ENCODE data around the gene NCF4.

The NCF4 gene

GRCh38 chr22:36838119-36839030 lies 22.4 kb upstream of the NCF4 start:
- DNase-seq (ENCODE audit: low read depth in 2 of 2) = no peak

- no peak for DNase-seq (ENCODE audit: low read depth in 2 of 2)
Measured at GRCh38 chr22:36839356-36840073, 21.3 kb upstream of the NCF4 start.

GRCh38 chr22:36840106-36840505 lies 20.7 kb upstream of the NCF4 start:
- DNase-seq (ENCODE audit: low read depth in 2 of 2) = no peak

GRCh38 chr22:36846271-36846670 lies 14.5 kb upstream of the NCF4 start:
- no peak for DNase-seq (ENCODE audit: low read depth in 2 of 2)

- no peak for DNase-seq (ENCODE audit: low read depth in 2 of 2)
Measured at GRCh38 chr22:36846949-36847348, 13.9 kb upstream of the NCF4 start.

GRCh38 chr22:36850056-36850455 lies 10.8 kb upstream of the NCF4 start:
- no peak for DNase-seq (ENCODE audit: low read depth in 2 of 2)

- no peak for DNase-seq (ENCODE audit: low read depth in 2 of 2)
Measured at GRCh38 chr22:36850682-36851081, 10.1 kb upstream of the NCF4 start.

- DNase-seq (ENCODE audit: low read depth in 2 of 2) = no peak
Measured at GRCh38 chr22:36852056-36852973, 8.5 kb upstream of the NCF4 start.

GRCh38 chr22:36853407-36854099 lies 7.3 kb upstream of the NCF4 start:
- DNase-seq (ENCODE audit: low read depth in 2 of 2) = peak; percentile 61 to 72

GRCh38 chr22:36855478-36855877 lies 5.3 kb upstream of the NCF4 start:
- no peak for DNase-seq (ENCODE audit: low read depth in 2 of 2)

GRCh38 chr22:36856121-36856791 lies 4.5 kb upstream of the NCF4 start:
- DNase-seq (ENCODE audit: low read depth in 2 of 2) = peak; percentile 91 to 92

- no peak for DNase-seq (ENCODE audit: low read depth in 2 of 2)
Measured at GRCh38 chr22:36856792-36857135, 4.0 kb upstream of the NCF4 start.

- no peak for DNase-seq (ENCODE audit: low read depth in 2 of 2)
Measured at GRCh38 chr22:36858156-36858555, 2.6 kb upstream of the NCF4 start.

GRCh38 chr22:36858966-36859365 lies 1.8 kb upstream of the NCF4 start:
- no peak for DNase-seq (ENCODE audit: low read depth in 2 of 2)

GRCh38 chr22:36860017-36860416 lies 789 bp upstream of the NCF4 start:
- DNase-seq (ENCODE audit: low read depth in 2 of 2) = no peak

GRCh38 chr22:36860438-36860820 lies 377 bp upstream of the NCF4 start:
- DNase-seq (ENCODE audit: low read depth in 2 of 2) = no peak

GRCh38 chr22:36862251-36863242 lies 1.7 kb downstream of the NCF4 start:
- no peak for DNase-seq (ENCODE audit: low read depth in 2 of 2)

- DNase-seq (ENCODE audit: low read depth in 2 of 2) = no peak
Measured at GRCh38 chr22:36863281-36863680, 2.5 kb downstream of the NCF4 start.

GRCh38 chr22:36863979-36864378 lies 3.2 kb downstream of the NCF4 start:
- DNase-seq (ENCODE audit: low read depth in 2 of 2) = no peak

Data from stimulated activated CD8-positive, alpha-beta memory T cell treated with anti-CD3 and anti-CD28 coated beads, Interleukin-2, amount 100 ng/mL, for 1 hour (primary cell).